Lower lobe of right lung (tissue), 2 donors: ENCODE measurements around the gene MRC1. TPM values are rescaled to one million over a fixed set of nuclear protein-coding genes. Genes with fewer than 3 reads are reported as not detected.

Experiments used
- ATAC-seq, 2 donors: fragments of 200-7000 bp; cut with Tn5 transposase; one replicate each; pipeline ENCODE4 v1.9.1; 2020 to 2022; ENCODE audit warnings: mild to moderate bottlenecking in 2 of 2, moderate library complexity in 2 of 2
- DNase-seq: peaks from one replicate; pipeline ENCODE4 v3.0.0-alpha.2; 2020
- H3K27ac ChIP-seq: fragments of 200-600 bp; one replicate; pipeline ENCODE4 v1.8.0; 2022
- H3K27me3 ChIP-seq: fragments of 200-600 bp; one replicate; pipeline ENCODE4 v1.8.0; 2022; ENCODE audit warnings: low read depth
- H3K36me3 ChIP-seq: fragments of 200-600 bp; one replicate; pipeline ENCODE4 v1.8.0; 2022; ENCODE audit warnings: mild to moderate bottlenecking
- H3K4me1 ChIP-seq: fragments of 200-600 bp; one replicate; pipeline ENCODE4 v1.8.0; 2022
- H3K4me3 ChIP-seq: fragments of 200-600 bp; one replicate; pipeline ENCODE4 v1.8.0; 2022; ENCODE audit warnings: mild to moderate bottlenecking
- H3K9me3 ChIP-seq: fragments of 200-600 bp; one replicate; pipeline ENCODE4 v1.8.0; 2022
- intact Hi-C: fragments of 100-400 bp; cut with DNase I; formaldehyde crosslinking; loops from one replicate; pipeline ENCODE4 v1.11.0; 2022
- total RNA-seq: library from RNA; stranded (reverse); fragmentation: NEBNext Ultra II Directional; extraction: Animal tissue kit (Norgen Biotek cat#: 25700); gene quantifications from one replicate; pipeline ENCODE4 v1.2.1, GENCODE V29; 2021
- TF ChIP-seq, protein P1 (sequence below): fragments of 200-600 bp; IDR thresholded peaks from one replicate; pipeline ENCODE4 v1.8.0; 2022; ENCODE audit warnings: antibody characterized with exemption, mild to moderate bottlenecking
- donor health status: DM: no; HTN: yes; CAD: no; lungs with severe emphysema.

Gene MRC1
- total RNA-seq, 1 donor from 2014 or later, result 529 TPM

DNA sequence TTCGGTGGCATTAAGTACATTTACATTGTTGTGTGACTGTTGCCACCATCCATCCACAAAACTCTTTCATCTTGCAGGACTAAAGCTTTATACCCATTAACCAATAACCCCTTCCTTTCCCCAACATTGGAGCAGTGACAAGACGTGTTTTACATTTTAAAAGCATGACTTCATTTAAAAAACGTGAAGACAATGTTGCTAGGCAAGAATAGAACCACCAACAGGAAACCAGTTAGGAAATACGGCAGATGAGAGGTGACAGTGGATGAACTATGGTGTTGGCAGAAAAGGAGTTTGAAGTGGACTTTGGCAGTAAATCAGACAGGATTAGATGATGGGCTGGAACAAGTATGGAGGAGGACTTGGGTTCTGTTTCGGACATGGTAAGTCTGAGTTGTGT, 40.2 kb upstream of the MRC1 start:
- Histone ChIP-seq H3K4me3 (no peak overlapping the region), H3K36me3 (no peaks in the 10 kb centered on the region), H3K27ac (no peak overlapping the region), H3K4me1 (no peaks in the 10 kb centered on the region), H3K27me3 (no peaks in the 10 kb centered on the region), H3K9me3 (no peaks in the 10 kb centered on the region)
- TF ChIP-seq, protein P1, sequence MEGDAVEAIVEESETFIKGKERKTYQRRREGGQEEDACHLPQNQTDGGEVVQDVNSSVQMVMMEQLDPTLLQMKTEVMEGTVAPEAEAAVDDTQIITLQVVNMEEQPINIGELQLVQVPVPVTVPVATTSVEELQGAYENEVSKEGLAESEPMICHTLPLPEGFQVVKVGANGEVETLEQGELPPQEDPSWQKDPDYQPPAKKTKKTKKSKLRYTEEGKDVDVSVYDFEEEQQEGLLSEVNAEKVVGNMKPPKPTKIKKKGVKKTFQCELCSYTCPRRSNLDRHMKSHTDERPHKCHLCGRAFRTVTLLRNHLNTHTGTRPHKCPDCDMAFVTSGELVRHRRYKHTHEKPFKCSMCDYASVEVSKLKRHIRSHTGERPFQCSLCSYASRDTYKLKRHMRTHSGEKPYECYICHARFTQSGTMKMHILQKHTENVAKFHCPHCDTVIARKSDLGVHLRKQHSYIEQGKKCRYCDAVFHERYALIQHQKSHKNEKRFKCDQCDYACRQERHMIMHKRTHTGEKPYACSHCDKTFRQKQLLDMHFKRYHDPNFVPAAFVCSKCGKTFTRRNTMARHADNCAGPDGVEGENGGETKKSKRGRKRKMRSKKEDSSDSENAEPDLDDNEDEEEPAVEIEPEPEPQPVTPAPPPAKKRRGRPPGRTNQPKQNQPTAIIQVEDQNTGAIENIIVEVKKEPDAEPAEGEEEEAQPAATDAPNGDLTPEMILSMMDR, result no peak
- ATAC-seq (no peak), DNase-seq (no peak)
- intact Hi-C loops, result no loop called here

DNA sequence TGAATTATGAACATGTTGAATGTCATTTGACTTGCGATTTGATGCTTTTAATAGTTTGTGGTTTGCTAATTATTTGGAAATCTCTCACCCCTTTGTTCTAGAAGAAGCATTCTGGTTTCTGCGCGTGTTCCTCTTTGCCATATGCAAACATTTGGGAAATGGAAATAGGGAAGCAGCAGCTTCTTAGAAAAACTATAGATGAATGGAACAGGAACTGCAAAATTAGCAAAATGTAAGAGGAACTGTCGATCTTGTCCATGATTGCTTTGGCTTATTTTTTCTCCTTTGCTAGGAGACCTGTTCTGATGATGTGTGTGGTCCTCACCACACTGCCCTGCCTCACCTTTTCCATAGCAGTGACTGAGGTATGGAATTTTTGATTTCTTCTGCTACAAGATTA, 38.1 kb upstream of the MRC1 start:
- TF ChIP-seq, protein P1, result no peak
- no peak overlapping the region for H3K4me3 ChIP-seq
- H3K36me3 ChIP-seq, result no peaks in the 10 kb centered on the region
- H3K27ac ChIP-seq, result peak overlapping the region; percentile 33
- H3K4me1 ChIP-seq, result no peaks in the 10 kb centered on the region
- DNase-seq (no peak), ATAC-seq (peak; percentile 43 to 58)
- H3K27me3 ChIP-seq, result no peaks in the 10 kb centered on the region
- H3K9me3 ChIP-seq, result no peaks in the 10 kb centered on the region
- intact Hi-C loops, result no loop called here

DNA sequence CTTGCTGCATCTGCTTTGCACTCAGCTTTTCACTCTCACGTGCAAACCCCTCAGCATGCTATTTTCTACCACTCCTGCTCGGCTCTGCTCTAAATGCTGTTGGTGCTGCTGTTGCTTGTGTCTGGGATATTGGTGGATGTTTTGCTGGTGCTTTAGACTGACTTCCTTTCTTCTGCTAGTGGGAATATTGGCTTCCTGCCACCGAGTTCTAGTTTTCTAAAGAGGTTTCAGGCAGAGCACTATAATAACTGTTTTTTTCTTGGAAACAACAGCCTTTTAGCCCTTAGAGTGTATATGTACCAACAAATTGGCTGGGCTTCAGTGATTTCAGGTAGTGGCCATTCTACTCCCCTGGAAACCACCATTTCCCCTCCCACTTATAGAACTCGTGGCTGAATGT, 29.4 kb upstream of the MRC1 start:
- no peak for ATAC-seq
- intact Hi-C loops, result no loop called here

DNA sequence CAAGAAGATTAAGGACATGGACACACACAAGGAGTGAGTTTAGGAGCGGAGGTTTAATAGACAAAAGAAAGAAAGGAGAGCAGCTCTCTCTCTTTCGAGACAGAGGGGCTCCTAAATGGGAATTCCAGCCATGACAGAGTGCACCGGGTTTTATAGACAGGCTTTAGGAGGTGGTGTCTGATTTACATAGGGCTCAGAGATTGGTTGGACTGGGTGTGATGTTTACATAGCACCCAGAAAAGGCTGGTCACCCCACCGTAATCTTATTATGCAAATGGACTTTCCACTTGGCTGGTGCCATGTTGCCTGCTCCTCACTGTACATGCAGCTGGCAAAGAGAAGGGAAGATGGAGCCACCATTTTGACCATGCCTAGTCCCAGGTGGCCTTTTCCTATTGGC, 28.4 kb upstream of the MRC1 start:
- intact Hi-C loops, result no loop called here

More for the DNA sequence above, 29.4 kb upstream of the MRC1 start:
- DNase-seq, result no peak
- Histone ChIP-seq H3K4me3 (no peak overlapping the region), H3K27me3 (no peaks in the 10 kb centered on the region), H3K36me3 (no peaks in the 10 kb centered on the region), H3K9me3 (no peaks in the 10 kb centered on the region), H3K4me1 (peaks cover 16% of the 10 kb centered on the region), H3K27ac (no peak overlapping the region)
- TF ChIP-seq, protein P1, result no peak

DNA sequence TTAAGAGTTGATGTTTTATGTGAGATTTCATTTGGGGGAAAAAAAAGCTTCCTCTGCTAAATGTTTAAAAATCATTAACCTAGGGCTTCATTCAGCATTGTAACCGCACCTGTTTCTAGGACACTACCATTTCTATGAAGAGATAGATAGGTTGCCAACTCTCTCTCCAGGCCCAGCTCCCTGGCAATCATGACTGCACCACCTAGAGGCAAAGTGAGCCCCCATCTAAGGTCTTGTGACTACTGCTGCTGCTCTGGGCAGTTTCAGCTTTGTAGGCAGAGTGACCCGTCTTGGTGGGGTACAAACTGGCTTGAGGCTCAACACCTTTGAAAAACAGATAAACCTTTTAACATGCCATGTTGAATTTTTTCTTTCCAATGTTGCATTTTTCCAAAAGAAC, 27.3 kb upstream of the MRC1 start:
- H3K27me3 ChIP-seq, result no peaks in the 10 kb centered on the region
- H3K9me3 ChIP-seq, result no peaks in the 10 kb centered on the region
- peaks cover 26% of the 10 kb centered on the region for H3K4me1 ChIP-seq
- no peaks in the 10 kb centered on the region for H3K36me3 ChIP-seq
- DNase-seq (no peak), ATAC-seq (no peak)
- H3K4me3 ChIP-seq, result no peak overlapping the region
- TF ChIP-seq, protein P1, result no peak
- intact Hi-C loops, result no loop called here
- no peak overlapping the region for H3K27ac ChIP-seq

More for the DNA sequence above, 28.4 kb upstream of the MRC1 start:
- Histone ChIP-seq H3K9me3 (no peaks in the 10 kb centered on the region), H3K4me1 (peaks cover 19% of the 10 kb centered on the region), H3K27me3 (no peaks in the 10 kb centered on the region), H3K4me3 (no peak overlapping the region), H3K27ac (no peak overlapping the region), H3K36me3 (no peaks in the 10 kb centered on the region)
- ATAC-seq (no peak), DNase-seq (no peak)
- TF ChIP-seq, protein P1, result no peak
